CD8-positive, alpha-beta memory T cell (primary cell): ENCODE measurements around the gene VWCE. TPM values are rescaled to one million over a fixed set of nuclear protein-coding genes. Genes with fewer than 3 reads are reported as not detected.

Source experiments
- CTCF ChIA-PET: fragments of 350-600 bp; sonication (Branson Sonifier 250); formaldehyde crosslinking; loops from one replicate; lab custom pipeline; 2021; ENCODE audit warnings: antibody characterized with exemption; lab: Charles Lee
- POLR2A ChIA-PET: fragments of 350-600 bp; sonication (Branson Sonifier 250); formaldehyde crosslinking; loops from one replicate; lab custom pipeline; 2021; ENCODE audit warnings: antibody characterized with exemption; lab: Charles Lee
- DNase-seq, 5 donors: peaks; one replicate each; pipeline versions ENCODE4 v3.0.0 to v3.0.0-alpha.2; 2020 to 2022; ENCODE audit warnings: mixed read lengths in 1 of 5
- H3K27ac ChIP-seq: one replicate; pipeline ENCODE4 v1.7.0; 2013; ENCODE audit warnings: low read depth, mild to moderate bottlenecking, low read length, moderate library complexity
- H3K27me3 ChIP-seq: 2 replicates; pipeline ENCODE4 v1.7.0; 2013; ENCODE audit warnings: low read length, mild to moderate bottlenecking; ENCODE audit not compliant: insufficient read depth, poor library complexity, severe bottlenecking
- H3K36me3 ChIP-seq: 2 replicates; pipeline ENCODE4 v1.7.0; 2013; ENCODE audit warnings: mild to moderate bottlenecking, low read length, moderate library complexity; ENCODE audit not compliant: insufficient read depth
- H3K4me1 ChIP-seq: 2 replicates; pipeline ENCODE4 v1.7.0; 2013; ENCODE audit warnings: mild to moderate bottlenecking, low read length, moderate library complexity; ENCODE audit not compliant: insufficient read depth
- H3K4me3 ChIP-seq: 2 replicates; pipeline ENCODE4 v1.7.0; 2013; ENCODE audit warnings: mild to moderate bottlenecking, low read length
- H3K9me3 ChIP-seq: 2 replicates; pipeline ENCODE4 v1.7.0; 2013; ENCODE audit warnings: mild to moderate bottlenecking, low read length
- H3K27ac Mint-ChIP-seq, 8 donors: one replicate each; pipeline ENCODE4 v1.8.0; 2020 to 2021; ENCODE audit warnings: mixed read lengths in 8 of 8, mild to moderate bottlenecking in 6 of 8, inconsistent platforms in 3 of 8, moderate library complexity in 3 of 8
- H3K27me3 Mint-ChIP-seq, 2 donors: one replicate each; pipeline ENCODE4 v1.8.0; 2020 to 2021; ENCODE audit warnings: mixed read lengths in 2 of 2, mild to moderate bottlenecking in 1 of 2, moderate library complexity in 1 of 2
- H3K36me3 Mint-ChIP-seq, 3 donors: one replicate each; pipeline ENCODE4 v1.8.0; 2020 to 2021; ENCODE audit warnings: mixed read lengths in 3 of 3, inconsistent platforms in 1 of 3, mild to moderate bottlenecking in 1 of 3
- H3K4me1 Mint-ChIP-seq, 3 donors: one replicate each; pipeline ENCODE4 v1.8.0; 2020 to 2021; ENCODE audit warnings: mixed read lengths in 3 of 3, inconsistent platforms in 1 of 3, mild to moderate bottlenecking in 1 of 3
- H3K4me3 Mint-ChIP-seq, 7 donors: one replicate each; pipeline ENCODE4 v1.8.0; 2020 to 2021; ENCODE audit warnings: mixed read lengths in 7 of 7, mild to moderate bottlenecking in 6 of 7, moderate library complexity in 4 of 7, inconsistent platforms in 2 of 7
- H3K9me3 Mint-ChIP-seq, 5 donors: one replicate each; pipeline ENCODE4 v1.8.0; 2020 to 2022; ENCODE audit warnings: mixed read lengths in 5 of 5, mild to moderate bottlenecking in 3 of 5, moderate library complexity in 2 of 5, inconsistent platforms in 1 of 5
- polyA plus RNA-seq: library from polyadenylated mRNA; unstranded; fragments of 300-500 nt; fragmentation: Illumina TruSeq; gene quantifications from one replicate; pipeline ENCODE4 v1.2.3, GENCODE V29; 2021
- total RNA-seq, 2 experiments: library from RNA; stranded (reverse); gene quantifications; one replicate each; pipeline ENCODE4 v1.2.3, GENCODE V29; 2021

Gene VWCE
- total and polyA plus RNA-seq, 3 experiments from 2014 or later, result 11.3 to 12.4 TPM; not detected in 1

- ChIA-PET POLR2A (interaction anchor here (0.6 kb wide), 1 partner anchor 12 kb away, joined by 5 read pairs; no protein-coding TSS in a partner anchor), CTCF (no interaction called here)
- no peak overlapping the region for H3K27ac Mint-ChIP-seq
- H3K27ac ChIP-seq, result no peak overlapping the region
- H3K4me1 ChIP-seq, result no peaks in the 10 kb centered on the region
- no peak overlapping the region for H3K4me3 ChIP-seq
- no peaks in the 10 kb centered on the region for H3K9me3 Mint-ChIP-seq
- no peak for DNase-seq
- H3K4me3 Mint-ChIP-seq, result no peak overlapping the region
- peaks cover 7 to 50% (median 29%) of the 10 kb centered on the region in 3 donors for H3K36me3 Mint-ChIP-seq
- H3K9me3 ChIP-seq, result no peaks in the 10 kb centered on the region
- H3K36me3 ChIP-seq, result peaks cover 72% of the 10 kb centered on the region
- H3K27me3 Mint-ChIP-seq, result no peaks in the 10 kb centered on the region
- H3K4me1 Mint-ChIP-seq, result peaks cover 0 to 5% (median 0%) of the 10 kb centered on the region in 3 donors
- H3K27me3 ChIP-seq, result no peaks in the 10 kb centered on the region
Measured at GRCh38 chr11:61305417-61305816, 10.3 kb upstream of the VWCE start.

GRCh38 chr11:61303725-61304124 is 8.6 kb upstream of the VWCE start:
- no peak overlapping the region for H3K27ac Mint-ChIP-seq
- POLR2A ChIA-PET, result no interaction called here

GRCh38 chr11:61302550-61302949 is 7.4 kb upstream of the VWCE start:
- CTCF ChIA-PET, result no interaction called here
- H3K27ac ChIP-seq, result no peak overlapping the region
- no peak overlapping the region for H3K4me3 Mint-ChIP-seq
- no peak overlapping the region for H3K27ac Mint-ChIP-seq
- H3K4me1 ChIP-seq, result peaks cover 7% of the 10 kb centered on the region
- no peaks in the 10 kb centered on the region for H3K9me3 Mint-ChIP-seq
- no peaks in the 10 kb centered on the region for H3K9me3 ChIP-seq
- peaks cover 14 to 32% (median 23%) of the 10 kb centered on the region in 3 donors for H3K4me1 Mint-ChIP-seq
- peaks cover 9 to 73% (median 28%) of the 10 kb centered on the region in 3 donors for H3K36me3 Mint-ChIP-seq
- H3K36me3 ChIP-seq, result peaks cover 51% of the 10 kb centered on the region
- DNase-seq, result no peak
- H3K27me3 Mint-ChIP-seq, result no peaks in the 10 kb centered on the region
- H3K27me3 ChIP-seq, result no peaks in the 10 kb centered on the region
- no peak overlapping the region for H3K4me3 ChIP-seq
- POLR2A ChIA-PET, result no interaction called here

More at GRCh38 chr11:61303725-61304124, 8.6 kb upstream of the VWCE start:
- Mint-ChIP-seq H3K4me1 (peaks cover 5 to 21% (median 11%) of the 10 kb centered on the region in 3 donors), H3K27me3 (no peaks in the 10 kb centered on the region), H3K4me3 (no peak overlapping the region), H3K9me3 (no peaks in the 10 kb centered on the region), H3K36me3 (peaks cover 7 to 65% (median 28%) of the 10 kb centered on the region in 3 donors)
- CTCF ChIA-PET, result no interaction called here
- no peak for DNase-seq
- Histone ChIP-seq H3K4me3 (no peak overlapping the region), H3K9me3 (no peaks in the 10 kb centered on the region), H3K36me3 (peaks cover 63% of the 10 kb centered on the region), H3K27me3 (no peaks in the 10 kb centered on the region), H3K27ac (no peak overlapping the region), H3K4me1 (peaks cover 2% of the 10 kb centered on the region)

- Histone ChIP-seq H3K4me3 (no peak overlapping the region), H3K27ac (no peak overlapping the region), H3K36me3 (peaks cover 36% of the 10 kb centered on the region), H3K4me1 (peaks cover 14% of the 10 kb centered on the region), H3K9me3 (no peaks in the 10 kb centered on the region), H3K27me3 (peaks cover 3% of the 10 kb centered on the region)
- H3K4me3 Mint-ChIP-seq, result no peak overlapping the region
- peaks cover 0 to 2% of the 10 kb centered on the region in 2 donors for H3K27me3 Mint-ChIP-seq
- H3K36me3 Mint-ChIP-seq, result peaks cover 11 to 59% (median 25%) of the 10 kb centered on the region in 3 donors
- peaks cover 24 to 48% (median 37%) of the 10 kb centered on the region in 3 donors for H3K4me1 Mint-ChIP-seq
- ChIA-PET POLR2A (no interaction called here), CTCF (no interaction called here)
- DNase-seq, result no peak
- peak overlapping the region in 7 of 8 donors; percentile 15 to 85 (median 66) for H3K27ac Mint-ChIP-seq
- no peaks in the 10 kb centered on the region for H3K9me3 Mint-ChIP-seq
Measured at GRCh38 chr11:61298663-61299244, 3.6 kb upstream of the VWCE start.

- H3K4me3 Mint-ChIP-seq, result peak overlapping the region in 1 of 7 donors; percentile 14
- peak overlapping the region in 4 of 8 donors; percentile 0 to 41 (median 20) for H3K27ac Mint-ChIP-seq
- H3K27me3 Mint-ChIP-seq, result peaks cover under 1 to 7% of the 10 kb centered on the region in 2 donors
- DNase-seq, result no peak
- POLR2A ChIA-PET, result no interaction called here
- H3K4me1 ChIP-seq, result peaks cover 18% of the 10 kb centered on the region
- CTCF ChIA-PET, result no interaction called here
- no peak overlapping the region for H3K4me3 ChIP-seq
- peaks cover 31% of the 10 kb centered on the region for H3K36me3 ChIP-seq
- H3K27me3 ChIP-seq, result peaks cover 4% of the 10 kb centered on the region
- no peak overlapping the region for H3K27ac ChIP-seq
- no peaks in the 10 kb centered on the region for H3K9me3 ChIP-seq
- peaks cover 28 to 54% (median 42%) of the 10 kb centered on the region in 3 donors for H3K4me1 Mint-ChIP-seq
- peaks cover 11 to 50% (median 22%) of the 10 kb centered on the region in 3 donors for H3K36me3 Mint-ChIP-seq
- H3K9me3 Mint-ChIP-seq, result no peaks in the 10 kb centered on the region
Measured at GRCh38 chr11:61297746-61298145, 2.6 kb upstream of the VWCE start.

GRCh38 chr11:61297341-61297740 is 2.2 kb upstream of the VWCE start:
- H3K36me3 Mint-ChIP-seq, result peaks cover 11 to 46% (median 22%) of the 10 kb centered on the region in 3 donors
- Histone ChIP-seq H3K4me3 (no peak overlapping the region), H3K4me1 (peaks cover 18% of the 10 kb centered on the region), H3K36me3 (peaks cover 27% of the 10 kb centered on the region), H3K27ac (no peak overlapping the region), H3K27me3 (peaks cover 4% of the 10 kb centered on the region), H3K9me3 (no peaks in the 10 kb centered on the region)
- H3K4me3 Mint-ChIP-seq, result peak overlapping the region in 4 of 7 donors; percentile 14 to 61 (median 47)
- no peaks in the 10 kb centered on the region for H3K9me3 Mint-ChIP-seq
- ChIA-PET POLR2A (no interaction called here), CTCF (no interaction called here)
- DNase-seq, result no peak
- peaks cover 28 to 54% (median 42%) of the 10 kb centered on the region in 3 donors for H3K4me1 Mint-ChIP-seq
- peak overlapping the region in 3 of 8 donors; percentile 0 to 36 (median 27) for H3K27ac Mint-ChIP-seq
- peaks cover 4 to 10% of the 10 kb centered on the region in 2 donors for H3K27me3 Mint-ChIP-seq

- peaks cover 28 to 50% (median 42%) of the 10 kb centered on the region in 3 donors for H3K4me1 Mint-ChIP-seq
- Histone ChIP-seq H3K9me3 (no peaks in the 10 kb centered on the region), H3K27ac (no peak overlapping the region), H3K36me3 (peaks cover 10% of the 10 kb centered on the region), H3K4me1 (peaks cover 18% of the 10 kb centered on the region), H3K27me3 (peaks cover 4% of the 10 kb centered on the region), H3K4me3 (no peak overlapping the region)
- no peaks in the 10 kb centered on the region for H3K9me3 Mint-ChIP-seq
- H3K4me3 Mint-ChIP-seq, result peak overlapping the region in 5 of 7 donors; percentile 44 to 86 (median 75)
- peaks cover 11 to 13% of the 10 kb centered on the region in 2 donors for H3K27me3 Mint-ChIP-seq
- no peak for DNase-seq
- ChIA-PET CTCF (no interaction called here), POLR2A (no interaction called here)
- H3K27ac Mint-ChIP-seq, result no peak overlapping the region
- peaks cover 4 to 28% (median 8%) of the 10 kb centered on the region in 3 donors for H3K36me3 Mint-ChIP-seq
Measured at GRCh38 chr11:61295596-61295926, 445 bp upstream of the VWCE start.
